ENCODE data around the gene CRACR2B.

GRCh38 chr11:839280-839623 is 11.5 kb downstream of the CRACR2B start:
- no peak for TF ChIP-seq CTCF (IDR thresholded peaks at IDR 0.05; ENCODE audit: control extremely low read depth in 1 of 3, insufficient read depth in 1 of 3, low read depth in 1 of 3, low read length in 3 of 3)
- no peak for TF ChIP-seq GABPA (IDR thresholded peaks at IDR 0.05; ENCODE audit: borderline replicate concordance, insufficient read depth, low read length)
- TF ChIP-seq TAF1 (IDR thresholded peaks at IDR 0.05; ENCODE audit: low read depth, low read length) = no peak
- no peak for TF ChIP-seq POLR2AphosphoS5 (IDR thresholded peaks at IDR 0.05; ENCODE audit: low read depth, low read length)
- no peak for TF ChIP-seq MAX (IDR thresholded peaks at IDR 0.05)
- TF ChIP-seq EP300 (IDR thresholded peaks at IDR 0.05; ENCODE audit: borderline replicate concordance in 1 of 2, low read depth in 2 of 2, low read length in 2 of 2) = no peak
- no peak for TF ChIP-seq TAF7 (optimal IDR thresholded peaks at IDR 0.05; ENCODE audit: borderline replicate concordance, low read depth, low read length)
- no peak for TF ChIP-seq RAD21 (IDR thresholded peaks at IDR 0.05 in 1 of 2, conservative IDR thresholded peaks at IDR 0.05 in 1 of 2; ENCODE audit: low read depth in 2 of 2, low read length in 2 of 2)
- no peak for TF ChIP-seq POLR2A (IDR thresholded peaks at IDR 0.05; ENCODE audit: control extremely low read depth in 1 of 2, low read depth in 2 of 2, low read length in 2 of 2)
- no peak for TF ChIP-seq YY1 (IDR thresholded peaks at IDR 0.05; ENCODE audit: low read depth, low read length)
- TF ChIP-seq ATF2 (IDR thresholded peaks at IDR 0.05; ENCODE audit: low read length) = no peak

Measured in H1 (cell line).